Uterus (tissue), 4 donors: ENCODE results near the gene ANKRD11. TPM values are rescaled to one million over a fixed set of nuclear protein-coding genes. Genes with fewer than 3 reads are reported as not detected.
"Not testable (repeated sequence)": the region's sequence is repeated elsewhere in the genome, so short reads cannot be mapped to it uniquely, and the experiment has no call there.

Source experiments
- DNase-seq, 2 donors: peaks; one replicate each; pipeline ENCODE4 v3.0.0-alpha.2; 2019 to 2020
- H3K27ac ChIP-seq, 2 donors: fragments of 200-600 bp; sonication (generic); 1 replicate in 1 of 2; 2 replicates in 1 of 2; pipeline ENCODE4 v1.5.1; 2016 to 2018
- H3K27me3 ChIP-seq, 2 donors: fragments of 200-600 bp; sonication (generic); one replicate each; pipeline ENCODE4 v1.5.1; 2018 to 2019; ENCODE audit warnings: control low read depth in 1 of 2
- H3K36me3 ChIP-seq, 2 donors: fragments of 200-600 bp; sonication (generic); one replicate each; pipeline ENCODE4 v1.5.1; 2019; ENCODE audit warnings: control low read depth in 1 of 2
- H3K4me1 ChIP-seq, 2 donors: fragments of 200-600 bp; sonication (generic); one replicate each; pipeline ENCODE4 v1.5.1; 2018 to 2019; ENCODE audit warnings: control low read depth in 1 of 2
- H3K4me3 ChIP-seq, 2 donors: fragments of 200-600 bp; sonication (generic); 1 replicate in 1 of 2; 2 replicates in 1 of 2; pipeline ENCODE4 v1.5.1; 2018 to 2019; ENCODE audit warnings: mild to moderate bottlenecking in 1 of 2
- H3K9me3 ChIP-seq, 2 donors: fragments of 200-600 bp; sonication (generic); one replicate each; pipeline ENCODE4 v1.5.1; 2019; ENCODE audit warnings: control low read depth in 1 of 2
- POLR2A ChIP-seq, 2 donors: fragments of 450-650 bp; IDR thresholded peaks; one replicate each; pipeline ENCODE4 v1.6.1; 2016; ENCODE audit warnings: antibody characterized with exemption in 2 of 2, mild to moderate bottlenecking in 1 of 2, moderate library complexity in 1 of 2
- intact Hi-C: fragments of 100-400 bp; cut with DNase I; formaldehyde crosslinking; loops from one replicate; pipeline ENCODE4 v1.15.1; 2023; ENCODE audit warnings: low total_unique reads
- total RNA-seq, 4 donors: library from RNA; depleted of rRNA in 3 of 4; stranded (reverse); fragments of >200 nt in 3 of 4; gene quantifications; one replicate each; pipeline versions ENCODE4 v1.1.0 to v1.2.4, GENCODE V29; 2014 to 2023
- TF ChIP-seq, protein P1 (sequence below), 4 experiments: fragments of 200-600 bp in 2 of 4; fragments of 450-650 bp in 2 of 4; sonication (generic) in 2 of 4; IDR thresholded peaks; one replicate each; pipeline ENCODE4 v1.5.1; 2016 to 2019; ENCODE audit warnings: antibody characterized with exemption in 4 of 4, mild to moderate bottlenecking in 2 of 4, moderate library complexity in 1 of 4
- donor health status: DM: yes; HTN: yes; CAD: no.

Gene ANKRD11
- total RNA-seq, 4 donors from 2014 or later = 20.5 to 182 (median 45.5) TPM

GRCh38 chr16:89473791-89474414 is 16.5 kb downstream of the ANKRD11 start:
- TF ChIP-seq, protein P1, sequence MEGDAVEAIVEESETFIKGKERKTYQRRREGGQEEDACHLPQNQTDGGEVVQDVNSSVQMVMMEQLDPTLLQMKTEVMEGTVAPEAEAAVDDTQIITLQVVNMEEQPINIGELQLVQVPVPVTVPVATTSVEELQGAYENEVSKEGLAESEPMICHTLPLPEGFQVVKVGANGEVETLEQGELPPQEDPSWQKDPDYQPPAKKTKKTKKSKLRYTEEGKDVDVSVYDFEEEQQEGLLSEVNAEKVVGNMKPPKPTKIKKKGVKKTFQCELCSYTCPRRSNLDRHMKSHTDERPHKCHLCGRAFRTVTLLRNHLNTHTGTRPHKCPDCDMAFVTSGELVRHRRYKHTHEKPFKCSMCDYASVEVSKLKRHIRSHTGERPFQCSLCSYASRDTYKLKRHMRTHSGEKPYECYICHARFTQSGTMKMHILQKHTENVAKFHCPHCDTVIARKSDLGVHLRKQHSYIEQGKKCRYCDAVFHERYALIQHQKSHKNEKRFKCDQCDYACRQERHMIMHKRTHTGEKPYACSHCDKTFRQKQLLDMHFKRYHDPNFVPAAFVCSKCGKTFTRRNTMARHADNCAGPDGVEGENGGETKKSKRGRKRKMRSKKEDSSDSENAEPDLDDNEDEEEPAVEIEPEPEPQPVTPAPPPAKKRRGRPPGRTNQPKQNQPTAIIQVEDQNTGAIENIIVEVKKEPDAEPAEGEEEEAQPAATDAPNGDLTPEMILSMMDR (IDR thresholded peaks at IDR 0.05) = no peak
- no peak for TF ChIP-seq POLR2A (IDR thresholded peaks at IDR 0.05)
- H3K4me1 ChIP-seq = peaks cover 3 to 6% of the 10 kb centered on the region in 2 donors
- no peak overlapping the region for H3K4me3 ChIP-seq
- intact Hi-C loops = no loop called here
- no peak overlapping the region for H3K27ac ChIP-seq
- H3K9me3 ChIP-seq = no peaks in the 10 kb centered on the region
- DNase-seq = no peak
- no peaks in the 10 kb centered on the region for H3K36me3 ChIP-seq
- no peaks in the 10 kb centered on the region for H3K27me3 ChIP-seq

DNA sequence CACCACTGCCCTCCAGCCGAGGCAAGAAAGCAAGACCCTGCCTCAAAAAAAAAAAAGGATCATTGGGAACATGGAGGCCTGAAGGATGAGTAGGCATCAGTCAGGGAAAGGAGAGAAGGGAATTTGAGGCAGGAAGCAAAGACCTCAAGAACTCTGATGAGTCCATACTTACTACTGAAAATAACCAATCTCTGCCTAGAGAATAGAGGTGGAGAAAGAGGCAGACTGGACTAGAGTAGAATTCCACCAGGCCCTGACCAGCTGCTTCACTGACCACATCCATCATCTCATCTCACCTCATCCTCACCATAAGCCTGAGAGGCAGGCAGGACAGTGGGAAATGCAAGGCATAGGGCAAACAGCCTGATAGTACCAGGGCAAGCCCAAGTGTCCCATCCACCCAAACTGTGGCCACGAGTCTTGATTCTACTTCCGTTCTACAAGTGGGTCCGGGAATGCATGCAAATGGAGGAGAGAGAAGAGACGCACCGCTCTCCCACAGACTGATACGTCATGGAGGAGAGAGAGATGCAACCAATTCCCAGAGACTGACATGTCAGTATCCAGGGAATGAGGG is 17.1 kb downstream of the ANKRD11 start:
- intact Hi-C loops = no loop called here
- no peaks in the 10 kb centered on the region for H3K27me3 ChIP-seq
- no peaks in the 10 kb centered on the region for H3K36me3 ChIP-seq
- no peak for DNase-seq
- TF ChIP-seq, protein P1 (IDR thresholded peaks at IDR 0.05) = no peak
- H3K9me3 ChIP-seq = no peaks in the 10 kb centered on the region
- H3K27ac ChIP-seq = no peak overlapping the region
- H3K4me3 ChIP-seq = no peak overlapping the region
- peaks cover 3 to 6% of the 10 kb centered on the region in 2 donors for H3K4me1 ChIP-seq

- no peak for DNase-seq
- no peak for TF ChIP-seq POLR2A (IDR thresholded peaks at IDR 0.05)
- TF ChIP-seq, protein P1 (IDR thresholded peaks at IDR 0.05) = no peak
Observed at GRCh38 chr16:89472711-89473075, 17.7 kb downstream of the ANKRD11 start.

DNA sequence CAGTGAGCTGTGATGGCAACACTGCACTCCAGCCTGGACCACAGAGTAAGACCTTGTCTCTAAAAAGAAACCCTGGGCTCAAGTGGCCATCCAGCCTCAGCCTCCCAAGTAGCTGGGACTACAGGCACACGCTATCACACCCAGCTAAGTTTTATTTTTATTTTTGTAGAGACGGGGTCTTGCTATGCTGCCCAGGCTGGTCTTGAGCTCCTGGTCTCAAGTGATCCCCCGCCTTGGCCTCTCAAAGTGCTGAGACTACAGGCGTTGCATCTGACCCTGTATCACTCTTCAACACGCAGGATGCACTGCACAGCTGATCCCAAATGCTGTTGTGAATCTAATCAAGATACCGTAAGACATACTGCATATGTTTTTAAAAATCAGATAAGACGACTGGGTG is 23.0 kb downstream of the ANKRD11 start:
- no peaks in the 10 kb centered on the region for H3K9me3 ChIP-seq
- intact Hi-C loops = no loop called here
- H3K4me1 ChIP-seq = peaks cover 1 to 7% of the 10 kb centered on the region in 2 donors
- no peaks in the 10 kb centered on the region for H3K27me3 ChIP-seq
- TF ChIP-seq POLR2A (IDR thresholded peaks at IDR 0.05) = no peak
- TF ChIP-seq, protein P1 (IDR thresholded peaks at IDR 0.05) = no peak
- no peak overlapping the region for H3K27ac ChIP-seq
- H3K36me3 ChIP-seq = no peaks in the 10 kb centered on the region
- DNase-seq = no peak
- no peak overlapping the region for H3K4me3 ChIP-seq

More at GRCh38 chr16:89472711-89473075, 17.7 kb downstream of the ANKRD11 start:
- H3K36me3 ChIP-seq = no peaks in the 10 kb centered on the region
- H3K4me3 ChIP-seq = no peak overlapping the region
- H3K4me1 ChIP-seq = peaks cover 2 to 3% of the 10 kb centered on the region in 2 donors
- no peaks in the 10 kb centered on the region for H3K9me3 ChIP-seq
- no peaks in the 10 kb centered on the region for H3K27me3 ChIP-seq
- no peak overlapping the region for H3K27ac ChIP-seq
- intact Hi-C loops = no loop called here

DNA sequence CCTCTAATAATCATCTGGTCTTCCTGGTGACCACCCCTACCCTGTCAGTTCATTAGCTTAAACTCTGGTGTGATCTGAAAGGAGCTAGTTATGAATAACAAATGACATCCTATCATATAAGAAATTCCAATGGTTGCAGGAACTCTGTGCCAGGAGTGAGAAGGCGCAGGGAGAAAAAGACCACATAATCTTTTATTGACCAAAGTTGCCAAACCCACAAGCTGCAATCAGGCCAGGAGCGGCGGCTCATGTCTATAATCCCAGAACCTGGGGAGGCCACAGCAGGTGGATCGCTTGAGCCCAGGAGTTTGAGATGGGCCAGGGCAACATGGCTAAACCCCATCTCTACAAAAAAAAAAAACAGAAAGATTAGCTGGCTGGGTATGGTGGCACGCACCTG is 23.4 kb downstream of the ANKRD11 start:
- Histone ChIP-seq H3K4me3 (no peak overlapping the region), H3K27me3 (no peaks in the 10 kb centered on the region), H3K9me3 (no peaks in the 10 kb centered on the region), H3K36me3 (no peaks in the 10 kb centered on the region), H3K4me1 (peaks cover 0 to 7% of the 10 kb centered on the region in 2 donors), H3K27ac (no peak overlapping the region)
- intact Hi-C loops = no loop called here
- no peak for DNase-seq
- TF ChIP-seq, protein P1 (IDR thresholded peaks at IDR 0.05) = no peak
- TF ChIP-seq POLR2A (IDR thresholded peaks at IDR 0.05) = no peak

GRCh38 chr16:89463312-89463711 is 27.0 kb downstream of the ANKRD11 start:
- H3K9me3 ChIP-seq, DNase-seq, H3K36me3 ChIP-seq, H3K4me3 ChIP-seq, intact Hi-C loops, H3K27ac ChIP-seq, H3K4me1 ChIP-seq, H3K27me3 ChIP-seq: not testable (repeated sequence)

- H3K27me3 ChIP-seq, intact Hi-C loops, H3K4me1 ChIP-seq, H3K4me3 ChIP-seq, H3K9me3 ChIP-seq, H3K36me3 ChIP-seq, DNase-seq, H3K27ac ChIP-seq: not testable (repeated sequence)
Observed at GRCh38 chr16:89462639-89463038, 27.7 kb downstream of the ANKRD11 start.

DNA sequence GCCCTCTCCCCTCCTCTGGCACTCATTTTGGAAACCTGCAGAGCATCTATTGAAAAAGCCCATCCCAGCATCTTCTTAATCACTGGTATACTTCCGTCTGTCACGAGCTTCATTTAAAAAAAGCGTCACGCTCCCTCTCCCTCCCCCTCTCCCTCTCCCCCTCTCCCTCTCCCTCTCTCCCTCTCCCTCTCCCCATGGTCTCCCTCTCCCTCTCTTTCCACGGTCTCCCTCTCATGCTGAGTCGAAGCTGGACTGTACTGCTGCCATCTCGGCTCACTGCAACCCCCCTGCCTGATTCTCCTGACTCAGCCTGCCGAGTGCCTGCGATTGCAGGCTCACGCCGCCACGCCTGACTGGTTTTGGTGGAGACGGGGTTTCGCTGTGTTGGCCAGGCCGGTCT is 28.5 kb downstream of the ANKRD11 start:
- intact Hi-C loops, H3K27me3 ChIP-seq, H3K27ac ChIP-seq, DNase-seq, H3K9me3 ChIP-seq, H3K4me3 ChIP-seq, H3K4me1 ChIP-seq, H3K36me3 ChIP-seq: not testable (repeated sequence)
